DMS114 treated with DMSO at 0.1 percent for 48 hours (cell line): ENCODE measurements around the gene ARHGAP26.
"Not testable (repeated sequence)": the region's sequence is repeated elsewhere in the genome, so short reads cannot be mapped to it uniquely, and the experiment has no call there.

Experiments
- DNase-seq: peaks from one replicate; lab custom pipeline; 2025; ENCODE audit not compliant: unreplicated experiment; lab: John Stamatoyannopoulos, UW

ARHGAP26 gene

DNA sequence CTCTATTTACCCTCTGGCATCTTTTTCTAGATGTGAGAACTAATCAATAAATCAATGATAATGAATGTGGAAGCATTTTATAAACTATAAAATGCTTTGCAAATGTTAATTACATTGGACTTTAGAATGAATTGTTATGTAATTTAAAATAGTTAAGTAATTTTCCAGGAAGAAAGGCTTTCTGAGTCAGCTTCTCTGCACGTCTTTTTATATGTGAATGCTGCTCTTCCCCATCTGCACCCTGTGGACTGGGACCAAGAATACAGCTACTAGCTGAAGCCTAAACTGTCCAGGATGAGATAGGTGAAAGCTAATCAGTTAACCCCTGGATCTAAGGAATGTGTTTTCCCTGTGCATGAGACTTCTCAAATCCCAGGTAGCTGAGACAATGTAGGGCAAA lies 340.4 kb downstream of the ARHGAP26 start:
- no peak for DNase-seq

DNA sequence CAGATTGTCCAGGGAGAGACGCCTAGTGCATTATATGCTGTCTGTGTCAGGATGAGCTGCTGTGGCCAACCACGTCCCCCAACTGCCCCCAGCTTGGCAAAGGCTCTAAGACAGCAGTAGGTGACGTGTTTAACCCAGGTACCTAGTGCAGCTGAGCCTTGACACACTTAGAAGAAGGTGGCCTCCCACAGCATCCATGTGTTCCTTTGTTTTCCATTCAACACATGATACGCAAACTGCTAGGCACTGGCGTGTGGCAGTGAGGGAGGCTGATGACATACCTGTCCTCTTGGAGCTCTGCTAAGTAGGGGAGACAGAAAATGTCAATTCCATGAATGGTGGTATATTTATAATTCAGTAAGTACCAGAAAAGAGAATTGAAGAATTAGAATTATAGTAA lies 341.6 kb downstream of the ARHGAP26 start:
- no peak for DNase-seq

DNA sequence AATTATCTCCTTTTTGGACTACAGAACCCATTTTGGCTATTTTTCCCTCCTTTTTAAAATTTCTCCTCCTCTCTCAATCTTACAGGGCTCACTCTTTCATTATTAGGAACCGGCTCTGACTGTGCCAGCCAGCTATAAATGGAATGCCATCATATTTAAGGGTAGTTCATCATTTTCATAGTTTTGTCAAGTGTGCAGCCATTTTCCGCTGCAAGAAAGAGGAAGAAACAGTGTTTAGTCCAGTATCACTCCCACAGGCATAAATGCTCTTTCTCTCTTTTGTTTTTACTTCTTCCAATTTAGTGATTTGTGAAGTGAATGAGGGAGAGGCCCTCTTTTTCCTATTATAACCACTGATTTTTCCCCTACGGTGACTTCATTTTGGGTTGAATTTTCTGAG lies 343.3 kb downstream of the ARHGAP26 start:
- no peak for DNase-seq

DNA sequence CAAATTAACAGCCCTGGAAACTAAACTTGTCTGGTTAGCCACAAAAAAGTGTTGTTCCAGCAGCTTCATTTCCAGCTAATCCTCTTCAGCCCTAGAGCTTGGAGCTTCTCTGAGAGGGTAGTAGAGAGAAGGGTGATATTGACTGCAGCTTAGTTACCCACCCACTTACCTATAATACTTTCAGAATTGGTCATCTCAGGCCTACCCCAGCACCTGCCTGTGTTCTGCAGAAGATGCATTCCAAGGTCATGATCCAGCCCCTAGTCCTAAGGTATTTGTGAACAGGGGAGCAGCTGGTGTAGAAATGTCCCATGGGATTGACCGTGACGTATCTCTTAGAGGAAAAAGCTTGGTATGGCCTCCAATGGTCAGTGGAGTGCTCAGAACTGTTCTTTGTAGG lies 344.3 kb downstream of the ARHGAP26 start:
- DNase-seq = no peak

DNA sequence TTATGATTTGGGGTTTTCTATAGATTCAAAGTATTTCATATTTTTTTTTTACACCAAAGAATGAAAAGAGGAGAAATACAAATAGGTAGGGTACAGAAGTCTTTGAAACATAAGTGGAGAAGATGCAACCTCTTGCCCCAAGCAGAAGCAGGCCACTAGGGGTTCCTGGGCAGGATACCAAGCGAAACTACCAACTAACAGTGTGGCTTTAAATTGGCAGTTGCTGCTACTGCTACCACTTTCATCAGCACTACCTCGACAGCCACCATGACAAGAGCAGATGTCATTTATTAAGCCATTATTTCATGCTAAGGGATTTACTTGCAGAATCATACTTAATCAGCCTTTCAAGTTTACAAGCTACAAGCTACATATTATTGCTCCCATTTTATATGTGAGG lies 345.2 kb downstream of the ARHGAP26 start:
- DNase-seq = no peak

DNA sequence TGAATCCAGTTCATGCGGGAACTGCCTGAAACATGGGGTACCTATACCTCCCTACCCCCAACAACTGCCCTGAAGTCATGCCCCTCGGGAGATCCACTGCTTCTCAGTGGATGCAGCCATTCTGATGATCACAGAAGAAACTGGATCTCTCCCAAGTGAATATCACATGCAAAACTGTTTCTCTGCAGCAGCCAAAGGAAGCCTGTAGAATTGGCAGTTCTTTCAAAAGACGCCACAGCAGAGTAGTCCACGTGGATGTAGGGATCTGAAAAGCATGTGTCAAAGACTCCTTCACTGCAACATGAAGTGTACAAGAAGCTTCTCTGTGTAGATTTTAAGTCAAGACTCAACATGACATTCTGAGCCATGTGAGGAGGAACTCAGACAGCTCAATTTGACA lies 346.6 kb downstream of the ARHGAP26 start:
- DNase-seq = no peak

DNA sequence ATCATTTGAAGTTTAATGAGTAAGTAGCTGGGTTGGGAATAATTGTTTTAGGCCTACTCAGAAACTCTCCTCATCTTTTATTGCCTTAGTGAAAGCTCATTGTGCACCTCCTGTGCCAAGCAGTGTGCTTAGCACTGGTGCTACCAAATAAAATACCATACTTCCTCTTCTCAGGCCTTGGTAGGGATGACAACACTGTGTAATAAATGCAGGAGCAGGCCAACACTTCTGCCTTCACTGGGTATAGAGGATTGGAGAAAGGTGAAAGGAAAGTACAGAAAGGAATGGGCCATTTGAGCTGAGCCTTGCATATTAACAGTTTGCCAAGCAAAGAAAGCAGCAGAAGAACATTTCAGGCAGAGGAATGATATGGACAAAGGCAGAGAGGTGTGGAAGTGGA lies 347.6 kb downstream of the ARHGAP26 start:
- DNase-seq = no peak

DNA sequence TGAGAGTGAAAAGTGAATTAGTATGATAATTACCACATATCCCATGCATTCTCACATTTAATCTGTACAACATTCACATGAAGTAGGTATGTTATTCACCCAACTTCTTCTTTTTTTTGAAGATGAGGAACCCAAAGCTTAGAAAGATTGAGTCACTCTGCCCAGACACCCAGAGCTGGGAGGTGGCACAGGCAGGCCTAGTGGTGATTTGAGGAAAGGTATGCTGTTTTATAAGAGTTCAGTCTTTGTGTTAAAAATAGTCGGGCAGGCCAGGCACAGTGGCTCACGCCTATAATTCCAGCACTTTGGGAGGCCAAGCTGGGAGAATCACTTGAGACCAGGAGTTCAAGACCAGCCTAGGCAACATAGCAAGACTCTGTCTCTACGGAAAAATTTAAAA lies 348.0 kb downstream of the ARHGAP26 start:
- no peak for DNase-seq

DNA sequence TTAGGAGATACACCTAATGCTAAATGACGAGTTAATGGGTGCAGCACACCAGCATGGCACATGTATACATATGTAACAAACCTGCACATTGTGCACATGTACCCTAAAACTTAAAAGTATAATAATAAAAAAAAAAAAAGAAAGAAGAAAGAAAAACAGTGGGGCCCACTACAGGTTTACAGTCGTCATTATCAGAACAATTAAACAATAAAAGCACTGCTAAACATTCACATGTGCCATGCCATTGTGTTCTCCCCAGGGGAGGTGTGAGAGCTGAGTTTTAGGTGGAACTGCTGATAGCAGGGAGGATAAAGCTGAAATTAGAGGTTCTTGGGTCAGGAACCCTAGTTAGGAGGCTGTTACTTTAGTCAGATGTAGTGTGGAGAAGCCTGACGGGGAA lies 348.6 kb downstream of the ARHGAP26 start:
- DNase-seq = not testable (repeated sequence)

DNA sequence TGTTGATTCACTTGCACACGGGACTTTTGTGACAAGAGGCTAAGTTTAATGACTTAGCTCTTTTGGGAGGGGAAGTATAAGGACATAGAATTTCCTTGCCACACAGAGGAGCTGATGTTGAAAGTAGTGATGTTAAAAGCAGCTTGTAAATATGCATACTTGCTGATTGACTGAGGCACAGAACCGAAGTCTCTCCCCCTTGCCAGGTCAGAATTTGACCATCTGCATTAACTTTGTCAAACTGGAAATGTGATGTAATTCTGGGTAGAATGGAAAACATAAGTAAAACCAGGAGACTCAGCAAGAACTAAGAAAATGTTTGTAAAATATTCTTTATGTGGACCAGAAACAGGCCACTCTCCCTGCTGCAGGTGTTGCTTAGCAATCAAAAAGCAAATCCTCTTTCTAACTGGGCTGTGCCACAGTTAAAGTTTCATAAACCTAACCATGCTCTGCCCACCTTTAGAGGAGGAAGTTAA lies 349.2 kb downstream of the ARHGAP26 start:
- no peak for DNase-seq

DNA sequence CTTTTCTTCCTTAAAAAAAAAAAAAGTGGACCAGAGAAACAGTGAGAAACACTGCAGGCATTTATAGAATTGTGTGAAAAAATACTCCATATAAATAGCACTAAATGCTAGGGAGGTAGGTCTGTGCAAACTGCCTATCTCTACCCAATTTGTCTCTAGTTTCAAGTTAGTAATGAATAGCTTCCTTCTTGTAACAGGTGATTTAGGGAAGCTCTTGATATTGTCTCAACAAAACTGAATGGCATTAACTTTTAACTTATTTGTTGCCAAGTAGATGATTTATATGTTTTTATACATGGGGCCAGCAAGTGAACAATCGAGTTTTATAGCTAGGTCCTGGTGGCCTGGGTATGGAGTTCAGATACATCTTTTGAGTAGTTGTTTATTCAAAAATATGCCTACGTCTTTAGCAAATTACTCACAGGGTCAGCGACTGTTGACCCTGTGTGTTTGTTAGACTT lies 349.7 kb downstream of the ARHGAP26 start:
- DNase-seq = no peak

DNA sequence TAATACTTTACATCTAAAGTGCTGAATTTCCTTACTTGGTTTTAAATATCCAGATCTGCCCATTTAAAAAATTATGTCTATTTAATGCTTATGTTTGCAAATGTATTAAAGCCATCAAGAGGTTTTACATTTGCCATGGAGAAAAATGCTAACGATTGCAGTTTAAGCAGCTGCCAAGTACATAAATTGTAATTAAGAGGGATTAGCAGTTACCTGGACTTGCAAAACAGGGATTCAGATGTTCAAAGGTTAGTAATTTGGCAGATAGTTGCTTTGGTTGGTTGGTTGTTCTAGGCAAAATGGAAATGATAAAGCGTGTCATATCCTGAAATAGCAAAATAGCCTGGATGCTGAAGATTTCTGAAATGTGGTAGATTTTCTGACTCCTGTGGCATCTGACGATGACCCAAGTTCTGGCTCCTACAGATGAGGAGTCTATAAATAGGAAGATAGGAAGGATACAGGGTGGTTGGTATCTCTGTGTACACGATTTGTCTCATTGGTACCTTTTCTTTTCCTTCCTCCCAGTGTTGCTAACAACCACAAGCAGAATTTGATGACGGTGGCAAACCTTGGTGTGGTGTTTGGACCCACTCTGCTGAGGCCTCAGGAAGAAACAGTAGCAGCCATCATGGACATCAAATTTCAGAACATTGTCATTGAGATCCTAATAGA lies 350.4 kb downstream of the ARHGAP26 start:
- DNase-seq = no peak

DNA sequence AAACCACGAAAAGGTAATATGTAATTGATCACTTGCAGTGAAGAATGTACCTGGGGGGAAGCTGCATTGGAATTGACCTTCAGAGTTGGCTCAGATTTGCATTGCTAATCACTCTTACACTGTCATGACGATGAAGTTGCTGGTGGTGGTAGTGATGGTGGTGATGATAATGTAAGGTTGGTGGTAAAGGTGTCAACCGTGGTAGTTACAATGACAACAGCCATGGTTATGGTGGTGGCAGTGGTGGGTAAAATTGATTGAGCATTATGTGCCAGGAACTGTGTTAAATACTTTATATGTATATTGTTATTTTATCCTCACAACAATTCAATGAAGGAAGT lies 350.9 kb downstream of the ARHGAP26 start:
- no peak for DNase-seq

DNA sequence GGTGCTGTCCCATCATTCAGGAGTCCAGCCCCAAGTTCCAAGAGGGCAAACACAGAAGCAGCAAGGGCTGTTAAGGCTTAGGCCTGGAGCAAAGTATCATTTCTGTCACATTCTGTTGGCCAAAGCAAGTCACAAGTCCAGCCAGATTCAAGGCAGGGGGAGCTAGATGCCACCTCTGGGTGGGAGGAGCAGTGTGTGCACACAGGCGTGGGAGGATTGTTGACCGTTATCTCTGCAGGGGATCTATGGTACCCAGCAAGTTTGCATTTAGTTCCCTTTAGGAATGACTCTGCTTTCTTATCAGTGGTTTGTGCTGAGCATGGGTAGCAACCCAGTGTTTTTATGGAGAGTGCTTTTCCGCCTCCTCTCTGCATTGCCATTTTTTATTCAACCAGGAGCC lies 354.4 kb downstream of the ARHGAP26 start:
- no peak for DNase-seq

DNA sequence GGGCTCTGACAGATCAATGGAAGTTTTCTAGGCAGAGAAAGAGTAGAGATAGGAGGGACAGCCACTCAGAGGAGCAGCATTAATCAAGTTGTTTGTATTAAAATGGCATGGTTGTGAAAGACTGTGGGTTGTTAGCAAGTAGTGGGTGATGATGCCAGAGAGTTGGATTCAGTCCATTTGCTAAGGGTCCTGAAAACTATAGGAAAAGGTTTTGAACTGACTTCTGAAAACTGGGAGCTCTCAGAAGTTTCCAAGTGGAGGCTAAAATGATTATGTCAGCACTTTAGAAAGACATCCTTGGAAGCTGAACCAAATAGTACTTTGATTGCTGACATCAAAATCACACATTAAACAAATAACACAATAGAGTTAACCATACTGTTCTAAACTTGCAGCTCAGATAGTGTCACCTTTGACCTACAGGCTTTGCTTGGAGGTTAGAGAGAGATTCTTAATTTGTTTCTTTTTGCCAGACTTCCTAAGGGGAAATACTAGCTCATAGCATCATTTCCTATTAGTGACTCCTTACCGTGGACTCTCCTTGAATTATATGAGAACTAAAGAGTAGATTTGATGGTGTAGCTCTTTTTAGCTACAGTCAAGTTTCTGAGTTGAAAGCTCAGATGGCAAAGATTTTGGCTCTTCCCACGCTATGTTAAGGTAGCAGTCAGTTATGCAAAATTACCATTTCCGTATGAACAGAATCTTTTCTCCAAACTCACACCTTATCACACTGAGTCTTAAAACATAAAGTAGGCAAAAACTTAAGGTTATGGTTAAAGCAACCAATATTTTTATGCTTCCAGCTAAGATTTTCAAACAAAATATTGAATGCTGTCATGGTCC lies 356.2 kb downstream of the ARHGAP26 start:
- DNase-seq = no peak

DNA sequence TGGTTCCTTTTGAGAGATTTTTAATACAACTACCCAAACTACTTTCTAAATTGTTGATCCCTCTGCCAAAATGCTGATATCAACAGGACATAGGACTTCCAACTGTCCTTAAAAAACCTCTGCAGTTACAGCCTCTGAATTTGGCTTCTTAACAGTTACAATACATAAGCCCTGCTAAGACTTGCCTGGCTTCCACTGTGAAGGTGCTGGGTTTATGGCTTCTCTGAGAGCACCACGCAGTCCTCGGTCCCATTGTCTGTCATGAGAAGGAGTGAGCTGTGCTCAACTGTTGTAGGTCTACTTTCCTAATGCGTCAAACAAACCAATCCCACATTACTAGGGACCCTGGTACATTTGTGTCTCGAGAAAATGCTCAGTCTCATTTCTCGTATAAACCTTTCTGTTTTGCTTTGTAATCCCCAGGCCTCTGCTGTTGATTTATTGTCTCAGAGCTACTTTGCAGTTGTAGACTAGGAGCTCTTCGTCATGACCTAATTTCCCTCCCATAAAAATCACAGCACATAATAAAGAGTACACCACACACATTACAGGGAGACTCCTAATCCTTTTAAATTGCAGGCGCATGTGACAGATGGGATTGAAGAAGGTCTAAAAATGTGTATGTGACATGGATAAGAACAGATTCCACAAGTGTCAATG lies 358.4 kb downstream of the ARHGAP26 start:
- DNase-seq = no peak

DNA sequence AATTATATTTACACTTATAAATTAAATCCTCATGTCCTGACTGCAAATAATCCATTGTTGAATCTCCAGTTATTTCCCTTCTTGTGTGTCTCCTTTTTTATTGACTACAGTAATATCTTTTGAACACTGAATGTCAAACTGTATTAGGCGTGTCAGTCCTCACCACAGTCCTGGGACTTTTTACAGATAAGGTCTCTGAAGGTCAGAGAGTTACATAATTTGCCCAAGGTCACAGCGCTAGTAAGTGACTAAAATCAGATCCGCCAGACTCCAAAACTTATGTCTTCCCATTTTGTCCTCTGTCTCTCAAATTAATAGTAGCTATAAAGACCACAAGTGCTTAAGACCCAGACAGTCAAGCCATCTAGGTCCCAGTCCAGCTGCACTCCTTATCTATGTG lies 359.0 kb downstream of the ARHGAP26 start:
- no peak for DNase-seq

DNA sequence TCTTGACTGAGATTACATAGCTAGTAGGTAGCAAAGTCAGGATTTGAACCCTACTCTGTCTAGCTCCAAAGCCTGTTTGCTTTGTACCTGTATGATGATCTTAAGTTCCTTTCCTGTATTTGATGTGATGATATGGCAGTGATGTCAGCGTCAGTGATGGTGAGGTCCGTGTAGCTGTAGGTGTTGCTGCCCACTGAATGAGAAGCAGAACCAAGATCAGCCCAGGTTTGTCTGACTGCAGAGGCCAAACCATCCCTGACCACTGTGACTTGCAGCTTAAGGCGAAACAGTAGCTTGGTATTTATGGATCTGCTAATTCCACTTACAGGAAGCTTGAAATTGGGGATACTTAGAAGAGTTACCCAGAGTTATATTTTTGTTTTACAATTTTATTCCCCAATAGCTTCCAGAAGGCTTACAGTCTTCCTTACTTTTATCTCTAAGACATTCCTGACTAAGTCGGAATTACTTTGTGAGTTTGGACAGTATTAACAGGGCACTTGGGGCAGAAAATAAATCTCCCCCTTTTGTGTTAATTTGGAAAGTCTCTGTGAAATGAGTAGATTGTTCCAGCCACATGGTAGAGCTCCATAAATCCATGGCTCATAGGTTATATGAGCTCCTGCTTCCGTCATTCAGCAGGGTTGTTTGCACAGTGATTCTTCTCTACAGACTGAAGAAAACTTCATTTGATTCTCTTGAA lies 359.9 kb downstream of the ARHGAP26 start:
- no peak for DNase-seq

DNA sequence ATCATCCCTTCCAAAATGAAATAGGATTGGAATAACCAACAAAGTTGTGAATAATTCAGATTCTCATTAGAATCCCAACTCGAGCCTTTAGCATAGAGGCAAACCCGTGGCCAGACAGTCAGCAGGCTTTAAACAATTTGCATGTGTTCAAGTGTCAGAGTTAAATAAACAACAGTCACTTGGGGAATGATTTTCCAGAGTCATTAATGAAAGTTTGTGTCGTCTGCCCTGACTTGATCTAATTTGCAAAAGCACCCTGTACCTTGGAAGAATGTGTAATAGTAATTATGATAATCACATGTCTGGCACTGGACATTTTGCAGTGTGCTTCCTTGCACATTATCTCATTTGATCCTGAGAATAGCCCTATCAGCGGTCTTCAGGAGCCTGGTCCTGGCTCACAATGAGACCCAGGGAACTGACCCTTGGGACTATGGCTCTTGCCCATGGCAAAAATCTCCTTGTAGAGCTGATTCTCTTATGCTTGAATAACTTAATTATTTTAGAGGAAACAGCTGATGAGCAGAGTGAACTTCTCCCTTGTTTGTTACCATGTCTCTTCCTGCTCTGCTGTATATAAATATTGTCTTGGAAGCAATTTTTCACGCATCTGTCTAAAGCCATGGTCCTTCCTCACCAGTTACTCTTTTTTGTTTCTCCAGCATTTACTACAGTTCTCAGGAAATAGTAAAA lies 360.6 kb downstream of the ARHGAP26 start:
- DNase-seq = no peak

DNA sequence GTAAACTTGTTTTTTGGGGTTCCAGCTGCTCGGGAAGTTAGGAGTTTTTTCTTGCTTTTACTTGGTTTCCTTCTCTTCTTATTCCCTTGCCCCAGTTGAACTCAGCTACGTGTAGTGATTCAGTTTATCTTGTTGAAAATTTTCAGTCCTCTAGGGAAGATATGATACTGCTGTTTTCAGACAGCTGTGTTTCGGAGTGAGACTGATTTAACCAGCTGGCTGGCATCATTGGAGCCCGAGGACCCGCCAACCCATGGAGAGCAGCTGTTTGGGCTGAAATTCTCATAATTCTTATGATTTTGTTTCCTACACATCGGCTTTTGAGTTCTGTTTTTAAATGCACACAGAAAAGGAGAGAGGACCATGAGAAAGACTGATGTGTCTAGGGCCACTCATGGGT lies 361.8 kb downstream of the ARHGAP26 start:
- DNase-seq = no peak

DNA sequence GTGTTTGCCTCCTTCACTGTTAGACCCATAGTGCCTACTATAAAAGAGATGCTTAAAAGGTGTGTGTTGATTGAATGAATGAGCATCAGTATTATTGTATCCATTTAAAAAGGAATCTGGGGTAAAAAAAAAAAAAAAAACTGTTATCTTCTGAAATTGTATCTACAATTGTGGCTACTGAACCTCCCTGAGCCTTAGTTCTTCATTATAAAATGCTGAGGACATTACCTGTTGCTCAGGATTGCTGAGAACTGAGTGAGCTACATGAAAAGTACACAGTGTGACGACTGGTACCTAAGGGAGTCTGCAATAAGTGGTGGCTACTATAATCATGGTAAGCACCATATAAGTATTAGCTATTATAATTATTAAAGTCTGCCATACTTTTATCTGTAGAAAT lies 362.6 kb downstream of the ARHGAP26 start:
- no peak for DNase-seq
